ENCODE measurements around the gene UXS1.
"Not testable (repeated sequence)": the region's sequence is repeated elsewhere in the genome, so short reads cannot be mapped to it uniquely, and the experiment has no call there.

The UXS1 gene

GRCh38 chr2:106160786-106161261 is 33.3 kb downstream of the UXS1 start:
- no peak for DNase-seq

- DNase-seq: no peak
Measured at GRCh38 chr2:106159866-106160785, 34.0 kb downstream of the UXS1 start.

- no peak for DNase-seq
Measured at GRCh38 chr2:106158871-106159270, 35.2 kb downstream of the UXS1 start.

GRCh38 chr2:106158131-106158530 is 36.0 kb downstream of the UXS1 start:
- DNase-seq: no peak

GRCh38 chr2:106157416-106157815 is 36.7 kb downstream of the UXS1 start:
- no peak for DNase-seq

GRCh38 chr2:106156305-106157296 is 37.5 kb downstream of the UXS1 start:
- DNase-seq: peak; percentile 54 to 64

GRCh38 chr2:106153781-106154180 is 40.3 kb downstream of the UXS1 start:
- DNase-seq: no peak

GRCh38 chr2:106147665-106148064 is 46.4 kb downstream of the UXS1 start:
- peak; percentile 19 to 53 for DNase-seq

- DNase-seq: no peak
Measured at GRCh38 chr2:106147159-106147558, 46.9 kb downstream of the UXS1 start.

- no peak for DNase-seq
Measured at GRCh38 chr2:106144621-106145331, 49.3 kb downstream of the UXS1 start.

GRCh38 chr2:106143495-106144215 is 50.4 kb downstream of the UXS1 start:
- no peak for DNase-seq

GRCh38 chr2:106142683-106143082 is 51.4 kb downstream of the UXS1 start:
- no peak for DNase-seq

GRCh38 chr2:106140913-106141312 is 53.2 kb downstream of the UXS1 start:
- DNase-seq: no peak

- DNase-seq: no peak
Measured at GRCh38 chr2:106140113-106140512, 54.0 kb downstream of the UXS1 start.

- DNase-seq: no peak
Measured at GRCh38 chr2:106139238-106139935, 54.7 kb downstream of the UXS1 start.

GRCh38 chr2:106138543-106139237 is 55.4 kb downstream of the UXS1 start:
- no peak for DNase-seq

- DNase-seq: no peak
Measured at GRCh38 chr2:106137731-106138521, 56.2 kb downstream of the UXS1 start.

- DNase-seq: not testable (repeated sequence)
Measured at GRCh38 chr2:106131192-106131591, 62.9 kb downstream of the UXS1 start.

GRCh38 chr2:106130251-106130998 is 63.7 kb downstream of the UXS1 start:
- DNase-seq: peak in 1 of 2 experiments; percentile 64

Measured in NCI-H526 (cell line).